Left colon (tissue), 2 donors: ENCODE data around the gene SPSB1. TPM values are rescaled to one million over a fixed set of nuclear protein-coding genes. Genes with fewer than 3 reads are reported as not detected.
A peak's percentile ranks its signal among the peaks of the same experiment; 100 is the strongest.

Experiments
- ATAC-seq: fragments of 200-7000 bp; cut with Tn5 transposase; one replicate; pipeline ENCODE4 v1.9.1; 2020; ENCODE audit warnings: mild to moderate bottlenecking, moderate library complexity
- DNase-seq, 2 donors: peaks; one replicate each; pipeline ENCODE4 v3.0.0-alpha.2; 2020
- intact Hi-C, 2 donors: fragments of 100-400 bp; cut with DNase I in 1 of 2; cut with micrococcal nuclease in 1 of 2; formaldehyde crosslinking; loops; one replicate each; pipeline versions ENCODE4 v1.11.2 to v1.14.0; 2022; cut with DNase I, micrococcal nuclease
- total RNA-seq, 2 donors: library from RNA; stranded (reverse); fragmentation: NEBNext Ultra II Directional; extraction: Animal tissue kit (Norgen Biotek cat#: 25700); gene quantifications; one replicate each; pipeline ENCODE4 v1.2.1, GENCODE V29; 2021
- donor health status: DM: no; HTN: no; CAD: no.
- donor health status: DM: yes; HTN: yes; CAD: no.

Gene SPSB1
- total RNA-seq, 2 donors from 2014 or later: 30.3 to 56.4 TPM

DNA sequence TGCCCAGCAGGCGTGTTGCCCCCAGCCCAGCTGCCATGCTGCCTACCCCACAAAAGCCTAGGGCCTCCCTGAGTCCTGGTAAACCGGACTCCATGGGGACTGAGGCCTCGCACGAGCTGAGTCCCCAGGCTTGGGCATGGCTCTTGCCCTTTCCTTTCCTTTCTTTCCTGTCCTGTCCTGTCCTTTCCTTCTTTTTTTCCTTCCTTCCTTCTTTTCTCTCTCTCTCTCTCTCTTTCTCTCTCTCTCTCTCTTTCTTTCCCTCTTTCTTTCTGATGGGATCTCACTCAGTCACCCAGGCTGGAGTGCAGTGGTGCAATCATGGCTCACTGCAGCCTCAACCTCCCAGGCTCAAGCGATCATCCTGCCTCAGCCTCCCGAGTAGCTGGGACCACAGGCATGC lies 104.4 kb downstream of the SPSB1 start:
- intact Hi-C loops: no loop called here
- ATAC-seq: no peak
- DNase-seq: no peak

DNA sequence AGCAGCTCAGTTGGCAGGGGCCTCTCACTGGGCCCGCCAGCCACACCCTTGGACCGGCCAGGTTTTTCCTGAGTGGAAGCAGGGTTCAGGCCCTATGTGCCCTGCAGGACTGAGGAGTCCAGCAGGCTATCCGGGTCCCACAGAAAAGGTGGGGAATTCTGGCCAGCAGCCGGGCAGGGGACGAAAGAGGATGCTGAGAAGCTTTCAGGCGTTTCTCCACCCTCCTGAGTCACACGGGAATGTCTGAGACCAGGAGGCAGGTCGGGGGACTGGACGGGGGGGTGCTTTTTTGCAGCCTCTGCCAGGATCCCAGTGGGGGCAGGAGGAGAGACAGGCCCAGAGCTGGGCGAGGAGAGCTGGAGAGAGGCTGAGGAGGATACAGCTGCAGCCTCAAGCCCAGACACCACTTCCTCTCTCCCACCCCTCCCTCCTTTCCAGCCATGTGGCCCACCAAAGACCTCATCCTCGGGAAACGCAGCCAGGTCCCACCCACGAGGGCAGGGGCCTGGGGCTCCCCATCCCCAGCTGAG lies 105.4 kb downstream of the SPSB1 start:
- ATAC-seq: no peak

DNA sequence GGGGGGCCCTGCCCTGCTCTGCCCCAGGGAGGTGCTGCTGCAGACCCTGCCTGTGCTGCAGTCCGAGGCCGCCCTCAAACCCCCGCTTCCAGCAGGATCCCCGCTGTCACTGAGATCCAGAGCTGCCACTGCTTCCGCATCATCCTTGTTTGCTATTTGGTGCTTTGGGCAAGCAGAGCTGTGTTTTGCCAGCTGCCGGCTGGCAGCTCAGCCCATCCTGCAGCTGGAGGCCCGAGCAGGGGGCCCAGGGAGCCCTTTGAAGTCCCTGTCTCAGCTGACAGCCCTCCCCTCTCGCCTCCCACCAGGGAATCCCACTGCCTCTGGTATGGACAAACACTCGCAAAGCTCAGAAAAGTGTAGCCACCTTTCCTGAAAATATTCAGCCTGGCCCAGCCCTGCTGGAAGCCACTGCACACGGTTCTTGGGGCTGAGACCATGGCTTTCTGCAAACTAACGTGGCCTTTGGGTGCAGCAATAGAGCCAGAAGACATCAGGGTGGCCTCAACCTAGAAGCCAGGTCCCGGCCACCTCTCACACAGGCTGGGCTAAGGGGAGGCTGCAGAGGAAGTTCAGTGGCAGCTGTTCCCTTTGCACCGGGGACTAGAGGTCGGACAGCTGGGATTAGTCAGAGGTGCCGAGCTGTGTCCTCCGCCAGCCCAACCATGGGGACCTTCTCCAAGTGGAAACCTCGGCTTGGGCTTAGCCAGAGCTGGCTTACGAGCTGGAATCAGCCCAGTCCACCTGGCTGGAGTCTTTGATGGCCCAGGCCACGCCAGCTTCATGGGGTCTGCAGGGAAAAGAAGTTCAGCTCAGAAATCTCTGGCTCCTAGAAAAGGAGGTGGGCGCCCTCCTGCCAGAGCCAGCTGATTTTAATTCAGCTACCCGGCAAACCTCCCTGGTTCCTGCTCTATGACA lies 107.1 kb downstream of the SPSB1 start:
- ATAC-seq: peak; percentile 19
- DNase-seq: no peak
- intact Hi-C loops: no loop called here

More for the DNA sequence above, 105.4 kb downstream of the SPSB1 start:
- no peak for DNase-seq
- intact Hi-C loops: no loop called here

DNA sequence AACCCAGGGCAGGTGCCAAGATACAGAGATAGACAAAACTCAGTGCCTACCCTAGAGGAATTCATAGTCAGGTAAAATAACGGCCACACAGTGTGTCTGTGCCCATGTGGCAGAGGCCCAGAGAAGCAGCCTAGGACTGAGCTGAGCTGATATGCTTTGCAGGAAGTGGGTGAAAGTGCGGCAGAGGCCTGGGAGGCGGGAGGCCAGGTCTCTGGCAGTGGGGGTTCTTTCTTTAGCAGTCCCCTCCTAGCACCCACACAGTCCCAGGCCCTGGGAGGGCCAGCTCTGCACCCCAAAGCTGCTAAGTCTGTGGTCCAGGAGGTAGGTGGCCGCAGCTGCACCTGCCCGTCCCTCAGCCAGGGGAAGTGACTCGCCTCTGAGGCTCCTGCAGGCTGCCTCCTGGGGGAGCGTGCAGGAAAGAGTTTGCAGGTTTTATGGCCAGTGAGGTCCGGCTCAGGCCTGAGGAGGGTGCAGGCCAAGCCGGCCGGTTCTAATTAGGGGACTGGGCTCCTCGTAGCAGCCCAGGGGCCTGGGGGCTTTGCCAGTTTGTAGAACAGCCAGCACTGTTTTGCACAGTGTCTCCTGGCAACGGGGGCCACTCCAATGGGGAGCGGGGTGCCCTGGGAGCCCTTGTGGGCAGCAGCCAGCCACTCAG lies 107.9 kb downstream of the SPSB1 start:
- intact Hi-C loops: no loop called here
- DNase-seq: peak in 1 of 2 donors; percentile 55
- peak; percentile 90 for ATAC-seq

DNA sequence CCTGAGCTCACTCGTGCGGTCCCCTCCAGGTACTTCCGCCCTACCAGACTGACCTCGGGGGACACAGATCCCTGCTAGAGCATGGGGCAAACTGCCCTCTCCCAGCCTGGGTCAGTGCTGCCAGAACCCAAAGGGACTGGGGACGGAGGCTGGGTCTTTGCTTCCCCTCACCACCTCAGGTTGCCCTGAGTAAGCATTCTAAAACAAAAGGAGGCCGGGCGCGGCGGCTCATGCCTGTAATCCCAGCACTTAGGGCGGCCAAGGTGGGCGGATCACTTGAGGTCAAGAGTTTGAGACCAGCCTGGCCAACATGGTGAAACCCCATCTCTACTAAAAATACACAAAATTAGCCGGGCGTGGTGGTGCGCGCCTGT lies 108.4 kb downstream of the SPSB1 start:
- DNase-seq (no peak), ATAC-seq (no peak)
- intact Hi-C loops: no loop called here

DNA sequence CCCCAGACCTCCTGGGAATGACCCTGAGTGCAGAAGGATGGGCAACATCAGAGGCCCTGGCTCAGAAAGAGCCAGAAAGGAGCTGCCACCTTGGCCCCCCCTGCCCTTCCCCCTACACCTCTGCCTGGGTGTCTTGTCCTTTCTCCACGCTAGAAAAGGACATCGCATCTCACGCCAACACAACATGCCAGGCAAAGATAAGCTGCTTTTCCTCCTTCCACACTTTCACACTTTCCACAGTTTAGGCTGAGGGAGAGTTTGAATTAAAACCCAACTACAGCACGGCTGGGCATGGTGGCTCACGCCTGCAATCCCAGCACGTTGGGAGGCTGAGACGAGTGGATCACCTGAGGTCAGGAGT lies 109.5 kb downstream of the SPSB1 start:
- ATAC-seq (no peak), DNase-seq (no peak)
- intact Hi-C loops: no loop called here

DNA sequence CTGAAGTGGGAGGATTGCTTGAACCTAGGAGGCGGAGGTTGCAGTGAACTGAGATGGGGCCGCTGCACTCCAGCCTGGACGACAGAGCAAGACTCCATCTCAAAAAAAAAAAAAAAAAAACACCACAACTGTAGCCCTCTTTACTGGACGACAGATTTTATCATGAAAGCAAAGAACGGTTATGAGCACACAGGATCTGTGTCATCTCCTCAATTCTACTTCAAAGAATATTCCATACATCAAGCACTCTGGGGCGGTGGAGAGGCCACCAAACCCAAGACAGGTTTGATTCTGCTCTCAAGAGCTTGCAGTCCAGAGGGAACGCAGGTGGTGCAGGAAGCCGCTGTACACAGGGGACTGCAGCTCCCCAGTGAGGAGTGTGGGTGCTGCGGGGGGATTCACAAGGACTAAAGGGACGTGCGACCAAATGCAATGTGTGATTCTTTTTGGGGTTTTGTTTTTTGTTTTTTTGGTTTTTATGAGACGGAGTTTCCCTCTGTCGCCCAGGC lies 110.1 kb downstream of the SPSB1 start:
- DNase-seq (no peak), ATAC-seq (no peak)
- intact Hi-C loops: no loop called here

DNA sequence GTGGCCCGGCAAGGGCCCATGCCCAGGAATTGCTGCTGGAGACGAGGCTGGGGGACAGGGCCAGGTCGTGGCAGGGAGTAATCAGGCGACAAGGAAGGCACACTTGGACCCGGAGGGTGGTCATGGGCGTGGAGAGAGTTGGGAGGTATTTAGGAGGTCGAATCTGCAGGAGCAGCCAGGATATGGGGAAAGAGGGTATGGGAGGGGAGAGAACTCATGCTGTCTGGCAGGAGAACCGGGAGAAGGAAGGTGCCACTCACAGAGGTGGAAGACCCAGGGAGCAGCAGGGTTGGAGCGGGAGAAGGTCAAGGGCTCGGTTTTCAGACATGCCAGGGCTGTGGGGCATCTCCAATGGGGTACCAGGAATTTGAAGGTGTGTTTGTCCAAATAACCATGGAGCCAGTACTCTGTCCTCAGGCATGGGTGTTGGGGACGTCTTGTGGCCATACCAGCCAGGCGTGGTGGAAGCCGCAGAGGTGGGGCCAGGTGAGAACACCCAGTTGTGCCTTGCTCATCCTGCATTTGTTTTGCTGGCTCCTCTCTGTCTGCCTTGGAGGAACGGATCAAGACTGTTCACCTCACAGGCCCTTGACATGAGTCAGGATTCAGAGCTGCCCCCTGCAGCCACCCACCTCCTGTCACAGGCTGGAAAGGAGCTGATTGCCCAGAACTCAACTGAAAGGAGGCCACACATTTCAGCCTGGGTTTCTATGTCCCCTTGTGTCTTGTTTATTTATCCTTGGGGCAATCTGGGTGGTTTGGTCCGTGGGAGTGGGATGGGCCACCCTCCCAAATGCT lies 111.6 kb downstream of the SPSB1 start:
- no peak for DNase-seq
- intact Hi-C loops: no loop called here
- no peak for ATAC-seq

DNA sequence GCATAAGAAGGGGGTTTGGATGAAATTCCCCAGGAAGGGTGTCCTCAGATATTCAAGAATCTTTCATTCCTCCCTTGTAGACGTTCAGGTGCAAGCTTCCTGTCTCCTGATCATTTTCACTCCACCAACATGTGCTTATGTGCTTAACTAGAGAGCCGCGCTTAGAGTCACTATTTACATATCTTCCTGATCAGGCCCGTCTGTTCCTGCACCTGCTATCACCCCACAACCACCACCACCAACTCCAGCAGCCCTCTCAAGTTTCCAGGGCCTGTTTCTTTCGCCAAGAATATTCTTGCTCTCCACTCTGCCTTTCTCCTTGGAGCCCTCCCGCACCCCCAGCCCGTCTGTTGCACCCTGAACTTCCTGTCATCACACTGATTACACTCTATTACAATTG lies 113.4 kb downstream of the SPSB1 start:
- intact Hi-C loops: no loop called here
- ATAC-seq (no peak), DNase-seq (no peak)

DNA sequence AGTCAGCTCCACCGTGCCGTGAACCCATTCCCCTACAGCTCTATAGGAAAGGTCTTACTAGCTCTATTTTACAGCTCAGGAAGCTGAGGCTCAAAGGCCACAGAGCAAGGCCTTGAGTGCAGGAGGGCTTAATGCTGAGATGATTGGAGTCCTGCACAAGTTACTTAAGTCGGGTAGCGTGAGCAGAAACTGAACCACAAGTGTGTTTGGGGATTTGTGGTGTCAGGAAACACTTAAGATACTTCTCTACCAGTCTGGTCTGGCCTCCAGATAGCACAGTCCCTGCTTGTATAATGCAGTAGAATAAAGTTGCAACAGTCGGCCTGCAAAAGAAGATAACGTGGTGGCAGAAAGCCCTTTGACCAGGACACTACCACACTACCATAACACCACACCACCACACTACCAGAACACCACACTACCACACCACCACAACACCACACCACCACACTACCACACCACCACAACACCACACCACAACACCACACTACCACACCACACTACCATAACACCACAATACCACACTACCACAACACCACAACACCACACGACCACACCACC lies 118.1 kb downstream of the SPSB1 start:
- intact Hi-C loops: no loop called here
- no peak for DNase-seq
- ATAC-seq: peak; percentile 42

DNA sequence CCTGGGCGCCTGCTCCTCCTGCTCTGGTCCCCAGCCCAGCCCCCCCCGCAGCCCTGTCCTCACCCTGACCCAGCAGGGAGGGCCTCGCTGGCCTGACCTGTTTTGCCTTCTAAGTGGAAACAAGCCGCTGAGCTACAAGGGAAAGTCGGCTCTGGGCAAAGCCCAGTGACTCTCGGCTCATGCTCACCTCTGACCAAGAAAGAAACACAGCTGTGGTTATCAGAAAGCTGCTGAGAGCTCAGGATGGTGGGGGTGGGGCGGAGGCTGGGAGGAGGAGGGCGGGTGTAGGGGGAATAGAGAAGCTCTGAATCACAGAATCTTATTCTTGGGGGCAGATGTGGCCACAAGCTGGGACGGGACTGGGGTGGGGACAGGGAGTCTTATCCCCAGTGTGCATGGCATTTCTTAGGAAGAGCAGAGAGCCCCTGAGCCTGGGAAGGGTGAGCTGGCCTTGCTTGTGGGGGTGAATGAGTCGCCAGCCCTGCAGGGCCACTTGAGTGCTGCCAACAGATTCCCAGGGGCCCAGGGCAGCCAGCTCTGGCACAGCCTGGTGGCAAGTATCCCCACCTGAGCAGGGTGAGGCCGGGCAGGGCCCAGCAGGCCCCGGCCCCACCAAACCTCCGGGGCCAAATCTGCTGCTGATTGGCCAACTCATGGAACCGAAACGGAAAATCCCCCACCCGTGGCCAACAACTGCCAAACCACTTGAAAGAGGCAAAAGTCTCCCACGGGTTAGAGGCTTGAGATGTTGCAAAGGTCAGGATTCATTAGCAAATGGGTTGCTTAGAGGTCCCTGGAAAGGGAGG lies 120.6 kb downstream of the SPSB1 start:
- peak; percentile 84 for ATAC-seq
- intact Hi-C loops: no loop called here

DNA sequence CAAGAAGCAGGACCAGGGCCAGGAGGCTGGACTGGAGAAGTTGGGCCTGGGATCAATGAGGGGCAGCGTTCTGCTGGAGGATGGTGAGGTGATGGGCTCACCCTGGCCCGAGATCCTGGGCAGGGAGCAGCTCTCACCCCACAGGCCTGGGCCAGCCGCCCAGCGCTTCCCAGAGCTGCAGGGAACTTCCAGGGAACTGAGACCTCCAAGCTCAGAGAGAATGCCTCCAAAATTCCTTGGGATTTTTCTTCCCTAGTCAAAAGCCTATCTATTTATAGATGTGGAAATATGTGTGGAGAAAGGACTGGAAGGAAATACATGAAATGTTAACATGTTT lies 121.2 kb downstream of the SPSB1 start:
- intact Hi-C loops: no loop called here
- DNase-seq (peak in 1 of 2 donors; percentile 25), ATAC-seq (peak; percentile 12)

More for the DNA sequence above, 120.6 kb downstream of the SPSB1 start:
- DNase-seq: peak; percentile 62 to 63

DNA sequence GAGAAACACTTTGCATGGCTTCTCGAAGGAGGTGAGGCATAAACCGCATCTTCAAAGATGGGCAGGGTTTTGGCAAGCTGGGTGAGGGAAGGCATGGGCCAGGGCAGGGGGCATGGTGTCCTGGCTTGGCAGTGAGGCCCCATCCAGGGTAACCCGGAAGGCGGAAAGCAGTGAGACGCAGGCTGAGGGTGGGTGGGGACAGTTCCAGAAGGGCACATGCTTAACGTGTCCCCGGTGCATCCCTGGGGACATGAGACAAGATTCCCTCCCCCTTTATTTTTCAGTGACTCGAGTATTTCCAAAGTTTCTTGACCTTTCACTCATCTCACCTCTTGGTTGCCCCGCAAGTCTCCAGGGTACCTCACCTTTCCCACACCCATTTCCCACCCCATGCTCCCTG lies 123.8 kb downstream of the SPSB1 start:
- ATAC-seq: no peak
- intact Hi-C loops: no loop called here
- no peak for DNase-seq

DNA sequence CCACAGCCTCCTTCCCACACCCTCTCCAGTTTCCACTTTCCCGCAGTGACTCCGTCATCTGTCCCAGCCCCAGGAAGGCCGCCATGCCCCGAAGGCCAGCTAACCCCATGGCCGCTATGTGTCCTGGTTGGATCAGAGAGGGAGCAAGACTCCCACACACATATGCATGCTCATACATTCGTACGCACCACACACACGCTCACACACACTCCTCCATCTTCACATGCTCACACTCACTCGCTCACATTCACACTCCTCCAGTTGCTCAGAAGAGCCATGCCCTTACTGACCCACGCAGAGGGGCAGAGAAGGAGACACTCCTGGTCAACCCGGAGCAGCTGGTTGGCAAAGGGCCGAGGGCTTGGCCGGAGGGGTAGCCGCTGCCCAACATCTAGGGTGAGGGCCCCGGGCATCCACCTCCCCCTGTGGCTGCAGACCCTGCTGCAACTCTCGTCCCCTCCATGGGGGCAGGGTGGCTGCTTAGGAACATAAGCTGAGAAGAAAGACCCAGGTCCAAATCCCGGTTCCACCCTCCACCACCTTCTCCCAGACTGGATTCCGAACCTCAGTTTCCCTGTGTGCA lies 124.3 kb downstream of the SPSB1 start:
- DNase-seq (no peak), ATAC-seq (no peak)
- intact Hi-C loops: no loop called here

DNA sequence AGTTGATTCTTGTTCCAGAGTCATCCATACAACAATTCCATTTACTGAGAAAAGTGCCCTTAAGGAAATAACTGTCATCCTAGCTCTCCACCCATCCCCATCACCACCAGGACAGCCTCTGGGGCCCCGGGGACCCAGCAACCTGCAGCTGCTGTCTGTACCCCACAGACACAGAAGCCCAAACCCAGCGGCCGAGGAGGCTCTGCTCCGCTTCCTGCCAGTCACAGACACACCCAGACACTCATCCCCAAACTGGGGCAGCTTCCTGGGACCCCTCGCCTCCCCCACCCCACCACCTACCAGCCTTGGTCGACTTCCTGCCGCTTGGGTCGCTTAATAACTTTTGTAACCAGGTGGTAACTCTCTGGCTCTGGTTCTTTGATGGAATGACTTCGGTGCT lies 125.0 kb downstream of the SPSB1 start:
- no peak for ATAC-seq
- intact Hi-C loops: no loop called here
- DNase-seq: no peak

DNA sequence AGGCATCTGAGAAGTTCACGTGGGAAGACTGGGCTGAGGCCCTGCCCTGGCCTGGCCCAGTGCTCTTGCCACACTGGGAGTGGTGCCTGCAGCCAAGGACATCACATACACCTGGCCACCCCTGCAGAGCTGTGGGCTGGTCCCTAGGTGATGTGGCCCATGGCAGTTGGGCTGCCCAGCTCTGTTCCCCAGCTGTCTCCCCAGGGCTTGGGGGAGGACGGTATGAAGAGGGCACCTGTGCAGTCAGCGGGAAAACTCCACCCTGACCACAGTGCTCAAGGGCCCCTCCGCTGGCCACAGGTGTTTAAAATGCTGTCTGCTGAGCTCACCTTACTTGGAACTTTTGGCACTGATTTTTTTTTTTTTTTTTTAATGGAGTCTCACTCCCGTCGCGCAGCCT lies 126.2 kb downstream of the SPSB1 start:
- ATAC-seq: no peak
- DNase-seq: no peak

More for the DNA sequence above, 126.2 kb downstream of the SPSB1 start:
- intact Hi-C loops: no loop called here
